Kidney (tissue), 14 donors: ENCODE results near the gene RNF169. TPM values are rescaled to one million over a fixed set of nuclear protein-coding genes. Genes with fewer than 3 reads are reported as not detected.
A peak's percentile ranks its signal among the peaks of the same experiment; 100 is the strongest.

Source experiments
- DNase-seq, 5 donors: peaks; one replicate each; pipeline ENCODE4 v3.0.0-alpha.2; 2013 to 2020
- FAIRE-seq: peaks from 2 replicates; lab custom pipeline; 2012; peaks lifted over from hg19 to GRCh38; lab: Jason Lieb, UNC
- H3K27ac ChIP-seq, 2 donors: one replicate each; pipeline ENCODE4 v1.7.0; 2013; ENCODE audit warnings: low read depth in 2 of 2, low read length in 2 of 2, inconsistent platforms in 1 of 2
- H3K27me3 ChIP-seq: one replicate; pipeline ENCODE4 v1.7.1; 2013; ENCODE audit warnings: low read length, inconsistent platforms; ENCODE audit not compliant: control insufficient read depth, insufficient read depth
- H3K36me3 ChIP-seq, 3 donors: one replicate each; pipeline versions ENCODE4 v1.7.0 to v1.7.1; 2013; ENCODE audit warnings: low read length in 3 of 3, control low read depth in 1 of 3, inconsistent platforms in 1 of 3; ENCODE audit not compliant: insufficient read depth in 3 of 3, control insufficient read depth in 2 of 3
- H3K4me1 ChIP-seq, 3 donors: one replicate each; pipeline versions ENCODE4 v1.7.0 to v1.7.1; 2013; ENCODE audit warnings: low read length in 3 of 3, inconsistent platforms in 1 of 3, low read depth in 1 of 3; ENCODE audit not compliant: control insufficient read depth in 2 of 3, insufficient read depth in 2 of 3
- H3K4me3 ChIP-seq, 3 donors: one replicate each; pipeline versions ENCODE4 v1.7.0 to v1.8.1; 2013; ENCODE audit warnings: low read length in 3 of 3, control low read depth in 1 of 3, inconsistent platforms in 1 of 3
- H3K9ac ChIP-seq, 3 donors: one replicate each; pipeline versions ENCODE4 v1.7.0 to v1.7.1; 2013; ENCODE audit warnings: low read length in 3 of 3, control low read depth in 1 of 3, inconsistent platforms in 1 of 3
- H3K9me3 ChIP-seq, 3 donors: one replicate each; pipeline versions ENCODE4 v1.7.0 to v1.7.1; 2013; ENCODE audit warnings: low read length in 3 of 3, control low read depth in 1 of 3, inconsistent platforms in 1 of 3; ENCODE audit not compliant: control insufficient read depth in 2 of 3, insufficient read depth in 1 of 3
- CTCF ChIP-seq: IDR thresholded peaks from 3 replicates; pipeline ENCODE4 v1.5.1; 2012; ENCODE audit warnings: mild to moderate bottlenecking, moderate library complexity, borderline replicate concordance; ENCODE audit not compliant: insufficient read depth; ENCODE audit errors: extremely low read depth
- intact Hi-C: fragments of 100-400 bp; cut with DNase I; formaldehyde crosslinking; loops from one replicate; pipeline ENCODE4 v1.11.1; 2022
- microRNA-seq: library from miRNA; unstranded; fragments of <30 nt; microRNA quantifications from one replicate; pipeline ENCODE4 v1.2.0, GENCODE V29; 2020
- polyA plus RNA-seq: library from polyadenylated mRNA; stranded (reverse); fragments of 350-450 nt; fragmentation: Illumina TruSeq; extraction: RNeasy Lipid Tissue Mini Kit (QIAGEN cat#74804); gene quantifications from one replicate; pipeline ENCODE4 v1.2.3, GENCODE V29; 2014; ENCODE audit warnings: low read depth, low replicate concordance; ENCODE audit not compliant: insufficient read depth
- total RNA-seq: library from RNA; stranded (reverse); fragmentation: NEBNext Ultra II Directional; extraction: Animal tissue kit (Norgen Biotek cat#: 25700); gene quantifications from one replicate; pipeline ENCODE4 v1.2.1, GENCODE V29; 2021
- donor health status: control.
- donor health status: control.
- donor health status: control.
- donor health status: control.
- donor health status: control.
- donor health status: DM: yes; HTN: yes; CAD: no.
- donor health status: Normal renal cell carcinoma (clear cell type).

Gene RNF169
- total and polyA plus RNA-seq, 2 donors from 2014 or later: 3.1 to 19.6 TPM

- Histone ChIP-seq H3K36me3 (peaks cover 0 to 12% (median 3%) of the 10 kb centered on the region in 3 donors), H3K4me1 (no peaks in the 10 kb centered on the region), H3K9ac (no peak overlapping the region), H3K9me3 (peaks cover 0 to 22% (median 5%) of the 10 kb centered on the region in 3 donors), H3K4me3 (no peak overlapping the region), H3K27ac (no peak overlapping the region), H3K27me3 (no peaks in the 10 kb centered on the region)
- FAIRE-seq (no peak), DNase-seq (no peak)
- intact Hi-C loops: no loop called here
- peak; percentile 21 for TF ChIP-seq CTCF
Measured at GRCh38 chr11:74877132-74877531, 128.5 kb downstream of the RNF169 start.

Small RNAs within 50 kb of the gene (microRNA-seq; reads per million reads assigned to microRNA genes)
- not detected for gene MIR4696

Other genes with a start within 250 kb of the RNF169 start
- gene POLD3, start 156.3 kb upstream of the RNF169 start, total RNA-seq: 22.3 TPM
- gene POLD3, start 156.3 kb upstream of the RNF169 start, polyA plus RNA-seq: 12.8 TPM
- 2.0 TPM for gene CHRDL2, start 17.4 kb upstream of the RNF169 start, total RNA-seq
- 3.9 TPM for gene CHRDL2, start 17.4 kb upstream of the RNF169 start, polyA plus RNA-seq
- gene XRRA1, start 200.2 kb downstream of the RNF169 start, total RNA-seq: 14.6 TPM
- 2.6 TPM for gene XRRA1, start 200.2 kb downstream of the RNF169 start, polyA plus RNA-seq
- 176 TPM for gene SPCS2, start 200.4 kb downstream of the RNF169 start, total RNA-seq
- gene SPCS2, start 200.4 kb downstream of the RNF169 start, polyA plus RNA-seq: 224 TPM
- gene NEU3, start 240.1 kb downstream of the RNF169 start, total RNA-seq: 13.2 TPM
- gene NEU3, start 240.1 kb downstream of the RNF169 start, polyA plus RNA-seq: 2.8 TPM